Hippocampal formation (tissue), 2 donors: Measurements from ENCODE around the gene UNCX.
"Not testable (repeated sequence)": the region's sequence is repeated elsewhere in the genome, so short reads cannot be mapped to it uniquely, and the experiment has no call there.

Experiments
- DNase-seq, 2 donors: peaks; one replicate each; lab custom pipeline; 2025; lab: John Stamatoyannopoulos, UW

The UNCX gene

DNA sequence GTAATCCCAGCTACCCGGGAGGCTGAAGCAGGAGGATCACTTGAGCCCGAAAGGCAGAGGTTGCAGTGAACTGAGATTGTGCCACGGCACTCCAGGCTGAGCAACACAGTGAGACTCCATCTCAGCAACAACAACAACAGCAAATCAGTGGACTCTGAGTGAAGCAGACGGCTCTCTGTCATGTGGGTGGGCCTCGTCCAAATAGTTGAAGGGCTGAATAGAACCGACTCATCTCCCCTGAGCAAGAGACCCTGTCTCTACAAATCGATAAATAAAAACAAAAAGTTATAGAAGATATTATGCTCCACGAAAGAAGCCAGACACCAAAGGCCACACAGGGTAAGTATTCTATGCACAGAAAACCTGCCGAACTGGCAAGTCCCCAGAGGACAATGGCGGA lies 45.9 kb downstream of the UNCX start:
- no peak for DNase-seq

DNA sequence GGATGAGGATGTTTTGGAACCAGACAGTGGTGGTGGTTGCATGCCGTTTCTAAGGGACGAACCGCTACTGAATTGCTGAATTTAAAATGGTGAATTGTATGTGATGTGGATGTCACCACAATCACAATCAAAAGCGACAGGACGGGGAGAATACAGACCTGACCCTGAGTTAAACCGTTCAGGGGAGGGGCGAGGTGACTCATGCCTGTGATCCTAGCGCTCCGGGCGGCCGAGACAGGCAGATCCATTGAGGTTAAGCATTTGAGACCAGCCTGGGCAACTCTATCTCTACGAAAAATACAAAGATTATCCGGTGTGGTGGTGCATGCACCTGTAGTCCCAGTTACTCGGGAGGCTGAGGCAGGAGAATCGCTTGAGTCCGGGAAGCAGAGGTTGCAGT lies 46.4 kb downstream of the UNCX start:
- DNase-seq, result no peak

DNA sequence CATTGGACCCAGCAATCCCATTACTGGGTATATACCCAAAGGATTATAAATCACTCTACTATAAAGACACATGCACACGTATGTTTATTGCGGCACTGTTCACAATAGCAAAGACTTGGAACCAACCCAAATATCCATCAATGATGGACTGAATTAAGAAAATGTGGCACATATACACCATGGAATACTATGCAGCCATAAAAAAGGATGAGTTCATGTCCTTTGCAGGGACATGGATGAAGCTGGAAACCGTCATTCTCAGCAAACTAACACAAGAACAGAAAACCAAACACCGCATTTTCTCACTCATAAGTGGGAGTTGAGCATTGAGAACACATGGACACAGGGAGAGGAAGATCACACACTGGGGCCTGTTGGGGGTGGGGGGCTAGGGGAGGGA lies 47.2 kb downstream of the UNCX start:
- not testable (repeated sequence) for DNase-seq

DNA sequence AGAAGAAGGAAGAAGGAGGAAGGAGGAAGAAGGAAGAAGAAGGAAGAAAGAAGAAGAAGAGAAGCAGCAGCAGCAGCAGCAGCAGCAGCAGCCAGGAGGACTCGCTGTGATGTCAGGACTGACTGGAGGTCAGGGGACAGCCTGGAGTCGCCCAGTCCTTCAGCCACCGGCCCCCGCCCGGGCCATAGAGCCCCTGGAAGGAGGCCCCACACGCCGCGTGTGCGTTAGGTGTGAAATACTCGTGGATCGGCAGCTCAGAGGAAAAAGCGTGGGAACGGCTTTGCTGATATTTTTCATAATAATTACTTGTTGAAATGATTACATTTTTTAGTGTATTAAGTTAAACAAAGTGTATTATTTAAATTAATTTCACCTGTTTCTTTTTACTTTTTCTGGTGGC lies 48.4 kb downstream of the UNCX start:
- no peak for DNase-seq

DNA sequence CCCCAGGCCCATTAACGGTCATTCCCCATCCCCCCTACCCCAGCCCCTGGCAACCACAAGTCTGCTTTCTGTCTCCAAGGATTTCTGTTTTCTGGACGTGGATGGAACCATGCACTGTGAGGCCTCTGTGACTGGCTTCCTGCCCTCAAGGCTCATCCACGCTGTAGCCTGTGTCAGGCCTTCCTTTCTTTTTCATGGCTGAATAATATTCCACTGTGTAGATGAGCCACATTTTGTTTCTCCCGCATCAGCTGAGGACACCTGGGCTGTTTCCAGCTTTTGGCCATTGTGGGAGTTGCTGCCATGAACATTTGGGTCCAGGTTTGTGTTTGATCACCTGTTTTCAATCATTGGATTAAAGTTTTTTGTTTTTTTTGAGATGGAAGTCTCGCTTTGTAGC lies 50.0 kb downstream of the UNCX start:
- DNase-seq, result no peak

DNA sequence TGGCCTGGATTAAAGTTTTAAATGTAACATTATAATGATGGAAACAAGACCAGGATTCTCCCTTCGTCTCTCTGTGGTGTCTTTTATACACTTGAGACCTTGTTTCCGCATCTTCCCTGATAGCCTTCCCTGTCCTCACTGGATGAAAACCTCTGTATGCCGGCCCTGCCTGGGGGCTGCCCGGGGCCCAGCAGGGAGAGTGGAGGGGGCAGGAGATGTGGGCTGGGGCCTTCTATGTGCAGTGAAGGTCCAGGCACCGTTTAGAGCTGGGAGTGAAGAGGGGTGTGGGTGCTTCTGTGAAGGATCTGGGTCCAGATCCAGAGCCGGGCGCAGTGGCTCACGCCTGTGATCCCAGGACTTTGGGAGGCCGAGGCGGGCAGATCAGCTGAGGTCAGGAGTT lies 50.7 kb downstream of the UNCX start:
- no peak for DNase-seq

DNA sequence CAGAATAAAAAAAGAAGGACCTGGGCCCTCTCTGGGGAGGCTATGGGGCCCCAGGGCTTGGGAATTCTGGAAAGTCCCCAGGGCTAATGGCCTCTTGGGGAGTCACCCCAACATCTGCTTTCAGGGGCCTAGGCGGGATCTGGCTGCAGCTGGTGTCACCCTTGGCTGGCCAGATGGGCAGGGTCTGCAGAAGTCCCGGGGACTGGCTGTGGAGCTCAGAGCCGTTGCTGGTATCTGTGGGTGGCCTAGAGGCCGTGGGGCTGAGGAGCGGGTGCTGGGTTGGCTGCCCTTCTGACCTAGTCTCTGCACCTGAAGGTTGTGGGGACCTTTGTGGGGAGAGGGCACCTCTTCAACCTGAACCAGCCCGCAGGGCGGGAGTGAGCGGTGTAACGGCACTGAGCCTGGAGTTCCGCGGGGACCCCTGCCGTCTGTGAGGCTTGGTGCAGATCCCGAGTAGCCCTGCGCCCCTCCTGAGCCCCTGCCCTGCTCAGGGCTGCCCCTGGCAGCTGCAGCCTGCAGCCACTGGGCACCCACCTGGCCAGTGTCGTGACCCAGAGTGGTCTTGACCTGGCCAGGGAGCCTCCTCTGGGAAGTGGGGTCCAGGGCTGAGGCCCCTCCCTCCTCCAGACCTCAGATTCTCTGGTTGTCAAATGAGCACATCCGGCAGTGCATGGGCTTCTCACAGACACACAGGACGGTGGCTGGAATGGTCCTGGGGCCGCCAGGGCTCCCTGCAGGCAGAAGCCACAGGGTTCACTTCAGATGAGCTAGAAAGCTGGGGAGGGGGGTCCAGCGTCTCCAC lies 51.5 kb downstream of the UNCX start:
- DNase-seq, result no peak

DNA sequence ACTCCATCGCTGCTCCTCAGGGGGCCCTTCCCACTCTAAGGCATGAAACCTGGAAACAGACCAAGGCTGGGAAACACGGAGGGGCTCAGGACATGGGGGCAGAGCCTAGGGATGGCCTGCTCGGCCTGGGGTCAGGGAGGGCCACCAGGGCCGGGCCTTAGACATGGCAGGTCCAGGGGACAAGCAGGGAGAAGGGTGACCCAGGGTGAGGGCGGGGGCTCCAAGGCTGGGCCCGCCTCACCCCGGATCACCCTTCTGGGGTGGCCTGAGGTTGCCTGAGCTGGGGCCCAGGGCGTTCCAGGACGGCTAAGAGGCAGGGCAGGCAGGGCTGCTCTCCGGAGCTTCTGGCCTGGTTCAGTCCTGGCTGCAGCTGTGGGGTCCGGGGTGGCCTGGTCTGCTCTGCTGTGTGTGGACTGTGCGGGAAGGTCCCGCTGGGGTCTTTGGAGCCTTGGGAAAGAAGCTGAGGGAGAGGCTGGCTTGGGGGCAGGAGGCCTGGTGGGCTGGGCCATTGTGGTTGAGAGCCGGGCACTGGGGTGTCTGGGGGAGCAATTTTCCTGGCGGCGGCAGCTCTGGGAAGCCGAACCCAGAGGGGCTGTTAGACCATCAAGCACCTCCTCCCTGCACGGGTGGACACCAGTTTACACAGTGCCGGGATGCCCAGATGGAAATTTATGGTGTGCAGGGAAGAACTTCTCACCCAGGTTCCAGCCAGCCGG lies 52.2 kb downstream of the UNCX start:
- DNase-seq, result no peak

DNA sequence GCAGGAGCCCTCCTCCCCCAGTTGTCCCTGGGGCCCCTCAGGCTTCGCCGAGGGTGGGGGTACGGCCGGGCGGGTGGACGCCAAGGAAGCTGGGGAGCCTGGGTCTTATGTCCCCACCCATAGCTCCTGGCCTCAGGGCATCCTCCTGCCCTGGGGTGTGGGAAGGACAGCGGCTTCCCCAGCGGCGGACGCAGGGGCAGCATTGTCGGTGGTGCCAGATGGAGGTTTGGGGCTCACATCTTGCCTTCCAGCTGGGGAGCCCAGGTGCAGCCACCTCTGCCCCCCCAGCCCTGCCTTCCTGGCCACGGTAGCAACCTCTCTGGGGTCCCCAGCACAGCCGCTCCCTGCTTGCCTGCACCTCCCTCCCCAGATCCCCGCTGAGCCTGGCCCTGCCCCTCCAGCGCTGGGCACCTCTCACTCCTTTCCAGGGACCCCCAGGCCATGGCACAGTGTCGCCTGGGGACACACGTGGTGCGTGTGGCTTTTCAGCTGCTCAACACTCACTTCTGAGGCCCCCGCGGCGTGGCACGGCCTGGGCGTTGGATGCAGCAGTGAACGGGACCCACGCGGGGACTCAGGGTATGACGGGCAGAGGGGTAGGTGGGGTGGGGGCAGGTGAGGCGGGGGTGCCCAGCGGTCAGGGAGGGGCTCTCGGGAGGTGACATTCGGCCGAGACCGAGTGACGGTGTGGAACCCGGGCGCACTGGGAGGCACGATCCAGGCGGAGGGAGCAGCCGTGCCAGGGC lies 53.1 kb downstream of the UNCX start:
- DNase-seq, result no peak
